Stimulated activated CD4-positive, alpha-beta T cell treated with anti-CD3 and anti-CD28 coated beads, Interleukin-2, amount 100 ng/mL, for 4 hours (primary cell): ENCODE data around the gene POLR1A.
"Not testable (repeated sequence)": the region's sequence is repeated elsewhere in the genome, so short reads cannot be mapped to it uniquely, and the experiment has no call there.

Source experiments
- DNase-seq: peaks from one replicate; pipeline ENCODE4 v3.0.0-alpha.2; 2020; ENCODE audit warnings: low read depth

The POLR1A gene

GRCh38 chr2:85998071-85998991, 107.4 kb downstream of the POLR1A start:
- no peak for DNase-seq

- DNase-seq, result no peak
Observed at GRCh38 chr2:85997017-85997970, 108.4 kb downstream of the POLR1A start.

GRCh38 chr2:85996591-85996990, 109.1 kb downstream of the POLR1A start:
- no peak for DNase-seq

GRCh38 chr2:85995648-85996529, 109.8 kb downstream of the POLR1A start:
- DNase-seq, result no peak

GRCh38 chr2:85994897-85995647, 110.6 kb downstream of the POLR1A start:
- DNase-seq, result no peak

GRCh38 chr2:85994421-85994777, 111.3 kb downstream of the POLR1A start:
- DNase-seq, result no peak

- no peak for DNase-seq
Observed at GRCh38 chr2:85992611-85993010, 113.1 kb downstream of the POLR1A start.

GRCh38 chr2:85992053-85992452, 113.6 kb downstream of the POLR1A start:
- DNase-seq, result not testable (repeated sequence)

- no peak for DNase-seq
Observed at GRCh38 chr2:85990084-85990483, 115.6 kb downstream of the POLR1A start.

GRCh38 chr2:85989288-85989865, 116.3 kb downstream of the POLR1A start:
- DNase-seq, result no peak

GRCh38 chr2:85988914-85989270, 116.8 kb downstream of the POLR1A start:
- DNase-seq, result no peak

GRCh38 chr2:85988175-85988913, 117.3 kb downstream of the POLR1A start:
- DNase-seq, result no peak

GRCh38 chr2:85987266-85988174, 118.2 kb downstream of the POLR1A start:
- no peak for DNase-seq

- no peak for DNase-seq
Observed at GRCh38 chr2:85986121-85986520, 119.6 kb downstream of the POLR1A start.

- no peak for DNase-seq
Observed at GRCh38 chr2:85984788-85985187, 120.9 kb downstream of the POLR1A start.

GRCh38 chr2:85983766-85984165, 121.9 kb downstream of the POLR1A start:
- no peak for DNase-seq

GRCh38 chr2:85981579-85982247, 124.0 kb downstream of the POLR1A start:
- DNase-seq, result no peak
